IgD-negative memory B cell (primary cell): ENCODE results near the gene SLC9A7. TPM values are rescaled to one million over a fixed set of nuclear protein-coding genes. Genes with fewer than 3 reads are reported as not detected.

Source experiments
- H3K27ac Mint-ChIP-seq, 3 donors: one replicate each; pipeline ENCODE4 v1.8.0; 2020 to 2022; ENCODE audit warnings: mild to moderate bottlenecking in 3 of 3, mixed read lengths in 3 of 3, moderate library complexity in 1 of 3
- H3K27me3 Mint-ChIP-seq: one replicate; pipeline ENCODE4 v1.8.0; 2021; ENCODE audit warnings: mixed read lengths
- H3K36me3 Mint-ChIP-seq: one replicate; pipeline ENCODE4 v1.8.0; 2020; ENCODE audit warnings: mild to moderate bottlenecking, mixed read lengths
- H3K4me1 Mint-ChIP-seq, 3 donors: one replicate each; pipeline ENCODE4 v1.8.0; 2020 to 2022; ENCODE audit warnings: mixed read lengths in 3 of 3, mild to moderate bottlenecking in 1 of 3
- H3K4me3 Mint-ChIP-seq, 4 donors: one replicate each; pipeline ENCODE4 v1.8.0; 2020 to 2022; ENCODE audit warnings: mild to moderate bottlenecking in 4 of 4, mixed read lengths in 4 of 4, moderate library complexity in 3 of 4
- H3K9me3 Mint-ChIP-seq, 3 donors: one replicate each; pipeline ENCODE4 v1.8.0; 2020 to 2021; ENCODE audit warnings: mixed read lengths in 3 of 3, mild to moderate bottlenecking in 1 of 3
- polyA plus RNA-seq: library from polyadenylated mRNA; unstranded; fragments of 300-500 nt; fragmentation: Illumina TruSeq; gene quantifications from one replicate; pipeline ENCODE4 v1.2.3, GENCODE V29; 2021

Gene SLC9A7
- polyA plus RNA-seq, 1 donor from 2014 or later = 18.7 TPM

GRCh38 chrX:46553935-46554334, 205.0 kb downstream of the SLC9A7 start:
- H3K9me3 Mint-ChIP-seq = peaks cover 0 to 1% (median 0%) of the 10 kb centered on the region in 3 donors

GRCh38 chrX:46551494-46552128, 207.3 kb downstream of the SLC9A7 start:
- H3K36me3 Mint-ChIP-seq = no peaks in the 10 kb centered on the region
- H3K27ac Mint-ChIP-seq = no peak overlapping the region
- peaks cover 3 to 5% (median 5%) of the 10 kb centered on the region in 3 donors for H3K4me1 Mint-ChIP-seq
- H3K9me3 Mint-ChIP-seq = no peaks in the 10 kb centered on the region
- no peak overlapping the region for H3K4me3 Mint-ChIP-seq
- H3K27me3 Mint-ChIP-seq = no peaks in the 10 kb centered on the region

More at GRCh38 chrX:46553935-46554334, 205.0 kb downstream of the SLC9A7 start:
- Mint-ChIP-seq H3K4me3 (no peak overlapping the region), H3K36me3 (no peaks in the 10 kb centered on the region), H3K27ac (no peak overlapping the region), H3K27me3 (peaks cover 9% of the 10 kb centered on the region), H3K4me1 (peaks cover 0 to 5% (median 4%) of the 10 kb centered on the region in 3 donors)

GRCh38 chrX:46549914-46550313, 209.0 kb downstream of the SLC9A7 start:
- peaks cover 6 to 13% (median 6%) of the 10 kb centered on the region in 3 donors for H3K4me1 Mint-ChIP-seq
- H3K27me3 Mint-ChIP-seq = no peaks in the 10 kb centered on the region
- H3K27ac Mint-ChIP-seq = no peak overlapping the region
- no peaks in the 10 kb centered on the region for H3K36me3 Mint-ChIP-seq
- H3K9me3 Mint-ChIP-seq = no peaks in the 10 kb centered on the region
- no peak overlapping the region for H3K4me3 Mint-ChIP-seq

Other genes with a start within 250 kb of the SLC9A7 start
- gene ZNF674, start 213.7 kb downstream of the SLC9A7 start, polyA plus RNA-seq = 0.23 TPM
- gene CHST7, start 185.4 kb downstream of the SLC9A7 start, polyA plus RNA-seq = 4.0 TPM
- gene RP2, start 77.9 kb upstream of the SLC9A7 start, polyA plus RNA-seq = 8.7 TPM
- 3.5 TPM for gene JADE3, start 153.3 kb upstream of the SLC9A7 start, polyA plus RNA-seq